Activated T-cell treated with anti-CD3 and anti-CD28 coated beads for 4 hours (primary cell): ENCODE measurements around the gene PMM1.
"Not testable (repeated sequence)": the region's sequence is repeated elsewhere in the genome, so short reads cannot be mapped to it uniquely, and the experiment has no call there.

ENCODE experiments used
- DNase-seq: peaks from one replicate; pipeline ENCODE4 v3.0.0-alpha.2; 2020

PMM1 gene

DNA sequence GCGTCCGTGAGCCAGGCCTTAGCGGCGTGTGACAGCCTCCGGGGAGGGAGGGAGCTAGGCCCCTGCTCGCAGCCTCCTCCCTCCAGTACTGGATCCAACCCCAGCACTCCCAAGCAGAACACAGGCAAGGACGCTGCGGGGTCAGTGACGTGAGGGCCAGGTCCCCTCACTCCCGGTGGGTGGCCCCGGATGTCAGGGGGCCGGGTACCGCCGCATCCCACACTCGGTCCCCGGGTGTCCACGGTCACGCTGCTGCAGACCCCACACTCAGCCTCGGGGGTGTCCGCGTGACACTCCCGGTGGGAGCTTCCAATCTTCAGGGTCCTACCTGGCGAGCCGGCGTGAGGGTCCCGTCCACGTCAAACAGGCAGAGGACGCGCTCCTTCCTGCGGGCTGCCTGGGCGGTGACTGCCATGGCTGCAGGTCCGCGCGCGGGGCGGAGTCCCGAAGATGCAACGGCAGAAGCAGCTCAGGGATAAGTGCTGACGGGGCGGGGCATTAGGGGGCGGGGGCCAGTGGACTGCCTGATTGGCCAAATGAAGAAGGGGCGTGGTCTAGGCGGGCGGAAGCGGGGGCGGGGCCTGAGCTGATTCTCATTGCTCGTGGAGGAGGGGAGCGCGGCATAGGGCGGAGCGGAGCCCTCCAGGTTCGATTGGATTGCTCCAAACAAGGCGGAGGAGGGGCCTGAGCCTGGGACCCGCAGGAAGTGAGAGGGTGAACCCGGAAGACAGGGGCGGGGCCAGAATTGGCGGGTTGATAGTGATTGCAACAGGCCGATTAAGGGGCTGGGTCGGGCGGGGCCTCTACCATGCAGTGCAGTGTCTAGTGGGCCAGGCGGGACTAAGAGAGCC is at the start of gene PMM1:
TSS of gene PMM1 (minus strand) at position 450 of the 851 bp plus-strand sequence. CDS start at position 415, 35 bp downstream.
- DNase-seq: peak; percentile 100

DNA sequence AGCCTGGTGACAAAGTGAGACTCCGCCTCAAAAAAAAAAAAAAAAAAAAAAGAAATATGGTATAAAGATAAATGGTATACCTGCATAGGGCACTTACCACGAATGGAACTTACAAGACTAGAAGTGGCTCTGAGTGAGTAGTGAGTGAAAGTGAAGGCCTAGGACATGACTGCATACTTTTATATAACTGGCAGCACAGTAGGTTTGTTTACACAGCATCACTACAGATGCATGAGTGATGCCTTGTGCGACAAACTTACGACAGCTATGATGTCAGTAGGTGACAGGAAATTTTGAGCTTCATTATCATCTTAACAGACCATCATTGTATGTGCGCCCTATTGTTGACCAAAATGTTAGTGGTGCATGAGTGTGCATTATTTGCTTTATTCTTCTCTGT is 49.1 kb upstream of the PMM1 start:
- no peak for DNase-seq

DNA sequence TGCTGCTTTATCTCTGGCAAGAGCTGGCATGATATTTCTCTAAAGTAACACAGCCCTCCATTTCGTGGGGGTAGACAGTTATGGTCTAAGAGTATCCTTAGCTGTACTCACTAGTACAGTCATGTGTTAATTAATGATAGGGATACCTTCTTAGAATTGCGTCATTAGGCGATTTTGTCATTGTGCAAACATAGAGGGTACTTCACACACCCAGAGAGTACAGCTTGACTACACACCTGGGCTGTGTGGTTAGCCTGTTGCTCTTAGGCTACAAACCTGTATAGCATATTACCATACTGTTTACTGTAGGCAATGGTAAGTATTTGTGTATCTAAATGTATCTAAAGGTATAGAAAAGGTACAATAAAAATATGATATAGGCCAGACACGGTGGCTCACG is 48.5 kb upstream of the PMM1 start:
- DNase-seq: no peak

DNA sequence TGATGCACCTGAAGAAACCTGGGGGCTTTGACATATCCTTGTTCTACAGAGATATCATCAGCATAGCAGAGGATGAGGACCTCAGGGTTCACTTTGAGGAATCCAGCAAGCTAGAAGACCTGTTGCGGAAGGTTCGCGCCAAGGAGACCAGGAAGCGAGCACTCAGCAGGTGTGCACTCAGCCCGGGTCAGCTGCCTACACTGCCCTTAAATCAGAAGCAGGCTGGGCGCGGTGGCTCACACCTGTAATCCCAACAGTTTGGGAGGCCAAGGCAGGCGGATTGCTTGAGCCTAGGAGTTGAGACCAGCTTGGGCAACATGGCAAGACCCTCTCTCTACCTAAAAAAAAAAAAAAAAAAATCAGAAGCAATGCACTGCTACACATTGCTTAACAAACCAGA is 48.0 kb upstream of the PMM1 start:
- DNase-seq: not testable (repeated sequence)

DNA sequence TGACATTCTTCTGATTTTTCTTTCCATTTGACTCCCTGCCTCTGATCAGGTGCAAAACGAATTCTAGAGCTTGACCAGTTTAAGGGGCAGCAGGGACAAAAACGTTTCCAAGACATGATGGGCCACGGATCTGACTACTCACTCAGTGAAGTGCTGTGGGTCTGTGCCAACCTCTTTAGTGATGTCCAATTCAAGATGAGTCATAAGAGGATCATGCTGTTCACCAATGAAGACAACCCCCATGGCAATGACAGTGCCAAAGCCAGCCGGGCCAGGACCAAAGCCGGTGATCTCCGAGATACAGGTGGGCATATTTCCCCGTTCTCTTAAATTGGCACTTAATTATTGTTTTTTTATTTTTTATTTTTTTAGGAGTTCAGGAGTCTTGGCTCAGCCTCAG is 46.8 kb upstream of the PMM1 start:
- DNase-seq: no peak

DNA sequence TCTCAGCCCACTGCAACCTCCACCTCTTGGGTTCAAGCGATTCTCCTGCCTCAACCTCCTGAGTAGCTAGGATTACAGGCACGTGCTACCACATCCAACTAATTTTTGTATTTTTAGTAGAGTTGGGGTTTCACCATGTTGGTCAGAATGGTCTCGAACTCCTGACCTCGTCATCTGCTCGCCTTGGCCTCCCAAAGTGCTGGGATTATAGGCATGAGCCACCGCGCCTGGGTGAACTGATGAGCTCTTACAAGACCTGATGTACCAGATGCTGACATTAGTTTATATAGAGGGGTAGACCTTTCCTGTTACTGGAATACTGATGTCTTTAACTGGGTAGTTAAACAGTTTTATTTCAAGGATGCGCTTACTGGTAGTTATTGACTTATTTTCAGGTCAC is 45.0 kb upstream of the PMM1 start:
- DNase-seq: not testable (repeated sequence)

DNA sequence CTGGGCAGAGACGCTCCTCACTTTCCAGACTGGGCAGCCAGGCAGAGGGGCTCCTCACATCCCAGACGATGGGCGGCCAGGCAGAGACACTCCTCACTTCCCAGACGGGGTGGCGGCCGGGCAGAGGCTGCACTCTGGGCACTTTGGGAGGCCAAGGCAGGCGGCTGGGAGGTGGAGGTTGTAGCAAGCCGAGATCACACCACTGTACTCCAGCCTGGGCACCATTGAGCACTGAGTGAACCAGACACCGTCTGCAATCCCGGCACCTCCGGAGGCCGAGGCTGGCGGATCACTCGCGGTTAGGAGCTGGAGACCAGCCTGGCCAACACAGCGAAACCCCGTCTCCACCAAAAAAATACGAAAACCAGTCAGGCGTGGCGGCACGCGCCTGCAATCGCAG is 42.0 kb upstream of the PMM1 start:
- DNase-seq: not testable (repeated sequence)

DNA sequence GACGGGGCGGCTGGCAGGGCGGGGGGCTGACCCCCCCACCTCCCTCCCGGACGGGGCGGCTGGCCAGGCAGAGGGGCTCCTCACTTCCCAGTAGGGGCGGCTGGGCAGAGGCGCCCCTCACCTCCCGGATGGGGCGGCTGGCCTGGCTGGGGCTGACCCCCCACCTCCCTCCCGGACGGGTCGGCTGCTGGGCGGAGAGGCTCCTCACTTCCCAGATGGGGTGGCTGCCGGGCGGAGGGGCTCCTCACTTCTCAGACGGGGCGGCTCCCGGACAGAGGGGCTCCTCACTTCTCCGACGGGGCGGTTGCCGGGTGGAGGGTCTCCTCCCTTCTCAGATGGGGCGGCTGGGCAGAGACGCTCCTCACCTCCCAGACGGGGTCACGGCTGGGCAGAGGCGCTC is 41.5 kb upstream of the PMM1 start:
- not testable (repeated sequence) for DNase-seq

DNA sequence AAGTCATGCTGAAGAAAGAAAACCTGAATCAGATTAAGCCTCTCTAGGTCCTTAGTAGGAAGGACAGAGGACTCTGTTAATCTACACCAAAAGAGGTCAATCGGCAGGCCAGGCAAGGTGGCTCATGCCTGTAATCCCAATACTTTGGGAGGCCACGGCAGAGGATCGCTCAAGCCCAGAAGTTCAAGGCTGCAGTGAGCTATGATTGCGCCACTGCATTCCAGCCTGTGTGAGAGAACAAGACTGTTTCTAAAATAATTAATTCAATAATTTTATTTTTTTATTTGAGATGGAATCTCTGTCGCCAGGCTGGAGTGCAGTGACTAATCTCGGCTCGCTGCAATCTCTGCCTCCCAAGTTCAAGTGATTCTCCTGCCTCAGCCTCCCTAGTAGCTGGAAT is 35.9 kb upstream of the PMM1 start:
- DNase-seq: no peak

DNA sequence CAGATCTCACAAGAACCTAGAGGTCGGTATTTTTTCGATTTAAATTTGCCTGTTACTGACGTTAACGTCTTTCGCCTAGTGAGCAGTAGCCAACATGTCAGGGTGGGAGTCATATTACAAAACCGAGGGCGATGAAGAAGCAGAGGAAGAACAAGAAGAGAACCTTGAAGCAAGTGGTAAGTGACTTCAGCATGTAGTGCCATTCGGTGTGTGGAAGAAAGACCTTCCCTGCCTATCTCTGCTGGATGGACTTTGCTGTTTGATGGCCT is 32.2 kb upstream of the PMM1 start:
- no peak for DNase-seq

DNA sequence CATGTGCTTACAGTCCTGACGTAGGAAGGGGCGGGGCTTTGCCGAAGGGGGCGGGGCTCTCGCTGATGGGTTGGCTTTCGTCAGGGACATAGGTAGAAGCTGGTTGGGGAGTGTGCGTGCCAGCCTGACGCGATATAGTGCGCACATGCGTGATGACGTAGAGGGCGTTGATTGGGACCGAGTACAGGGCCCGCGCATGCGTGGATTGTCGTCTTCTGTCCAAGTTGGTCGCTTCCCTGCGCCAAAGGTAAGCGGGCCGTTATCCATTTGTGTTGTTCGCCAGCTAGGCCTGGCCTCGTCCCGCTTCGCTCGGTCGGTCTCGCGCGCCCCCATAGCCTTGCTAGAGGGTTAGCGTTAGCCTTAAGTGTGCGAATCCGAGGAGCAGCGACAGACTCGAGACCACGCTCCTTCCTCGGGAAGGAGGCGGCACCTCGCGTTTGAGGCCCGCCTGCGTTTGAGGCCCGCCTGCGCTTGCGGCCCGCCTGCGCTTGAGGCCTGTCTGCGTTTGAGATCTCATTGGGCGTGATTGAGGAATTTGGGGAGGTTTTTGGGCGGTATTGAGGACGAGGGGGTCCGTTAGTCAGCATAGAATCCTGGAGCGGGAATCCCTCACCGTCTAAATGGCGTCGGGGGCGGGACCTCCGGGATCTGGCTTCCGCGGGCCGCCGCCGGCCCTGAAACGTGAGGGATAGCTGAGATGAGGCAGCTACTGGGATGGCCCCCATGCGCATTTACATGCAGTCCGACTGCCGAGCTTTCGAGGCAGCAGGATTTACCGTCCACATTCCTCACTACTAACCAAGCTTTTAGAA is 31.7 kb upstream of the PMM1 start, which contains the start of gene XRCC6:
TSS of gene XRCC6 (plus strand) at position 197 of the 812 bp plus-strand sequence. CDS start 710 bp downstream, outside the sequence.
- peak; percentile 100 for DNase-seq

DNA sequence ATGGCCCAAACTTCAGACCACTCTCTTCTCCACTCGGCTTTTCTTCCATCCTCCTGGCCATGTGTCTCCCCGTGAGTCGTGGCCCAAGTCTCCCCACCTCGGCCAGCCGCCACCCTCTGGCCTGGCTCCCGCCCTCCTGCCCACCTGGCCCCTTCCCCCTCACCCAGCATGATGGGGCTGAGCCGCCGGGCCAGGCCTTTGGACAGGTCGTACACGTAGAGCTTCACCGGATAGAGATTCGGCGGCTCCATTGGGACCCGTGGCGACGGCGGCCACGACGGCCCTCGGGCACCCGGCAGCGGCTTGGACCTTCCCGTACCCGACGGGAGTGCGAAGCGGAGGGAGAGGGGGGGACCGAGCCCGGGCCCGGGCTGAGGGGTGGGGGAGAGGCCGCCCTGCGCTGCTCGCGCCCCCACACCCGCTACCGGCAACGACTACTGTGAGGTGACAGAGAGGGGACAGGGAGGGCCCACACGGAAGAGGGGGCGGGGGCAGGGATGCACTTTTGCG is 31.0 kb upstream of the PMM1 start, which contains the start of gene DESI1:
TSS of gene DESI1 (minus strand) at position 455 of the 510 bp plus-strand sequence. CDS start at position 251, 204 bp downstream.
- no peak for DNase-seq

DNA sequence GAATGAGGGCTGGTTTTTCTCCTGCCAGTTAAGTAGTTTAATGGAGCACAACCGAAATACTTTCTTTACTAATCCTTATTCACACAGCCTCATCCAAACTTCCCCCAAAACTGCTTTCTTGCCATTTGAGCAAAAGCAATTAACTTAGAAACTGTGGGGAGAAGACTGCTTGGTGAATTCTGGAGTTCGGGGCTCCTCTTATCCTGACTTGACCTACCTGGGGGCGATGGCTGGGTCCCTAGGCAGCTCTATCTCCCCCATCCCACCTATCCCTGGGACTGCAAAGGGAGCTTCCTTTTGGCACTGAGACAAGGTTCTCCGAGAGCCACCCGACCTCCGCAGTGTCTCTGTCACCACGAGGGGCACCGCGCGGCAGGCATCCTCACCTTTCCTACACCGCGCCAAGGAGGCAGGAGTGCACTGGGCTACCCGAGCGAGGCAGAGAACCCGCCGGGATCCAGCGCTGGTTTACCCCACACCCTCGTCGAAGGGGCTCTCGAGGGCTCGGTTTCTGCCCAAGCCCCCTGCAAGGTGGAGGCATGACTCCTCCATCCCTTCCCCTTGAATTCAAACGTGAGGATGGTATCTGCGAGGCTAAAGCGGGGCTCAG is 30.4 kb upstream of the PMM1 start:
- DNase-seq: no peak

DNA sequence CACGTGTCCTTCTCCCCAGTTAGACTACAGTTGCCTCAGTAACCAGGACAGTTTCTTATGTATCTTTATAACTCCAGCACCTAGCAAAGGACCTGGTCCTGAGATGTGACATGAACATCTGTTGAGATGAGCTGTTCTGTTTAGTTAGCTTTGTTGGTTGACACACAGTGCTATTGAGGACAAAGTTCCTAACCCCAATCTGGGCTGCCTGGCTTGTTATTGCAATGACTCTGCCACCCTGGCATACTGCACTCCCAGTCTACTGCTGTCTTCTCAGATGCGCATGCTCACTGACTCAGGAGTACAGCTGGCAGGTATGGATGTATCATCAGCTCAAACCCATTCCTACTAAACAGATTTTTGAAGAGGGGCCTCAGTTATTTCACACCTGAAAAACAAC is 23.8 kb upstream of the PMM1 start:
- no peak for DNase-seq

DNA sequence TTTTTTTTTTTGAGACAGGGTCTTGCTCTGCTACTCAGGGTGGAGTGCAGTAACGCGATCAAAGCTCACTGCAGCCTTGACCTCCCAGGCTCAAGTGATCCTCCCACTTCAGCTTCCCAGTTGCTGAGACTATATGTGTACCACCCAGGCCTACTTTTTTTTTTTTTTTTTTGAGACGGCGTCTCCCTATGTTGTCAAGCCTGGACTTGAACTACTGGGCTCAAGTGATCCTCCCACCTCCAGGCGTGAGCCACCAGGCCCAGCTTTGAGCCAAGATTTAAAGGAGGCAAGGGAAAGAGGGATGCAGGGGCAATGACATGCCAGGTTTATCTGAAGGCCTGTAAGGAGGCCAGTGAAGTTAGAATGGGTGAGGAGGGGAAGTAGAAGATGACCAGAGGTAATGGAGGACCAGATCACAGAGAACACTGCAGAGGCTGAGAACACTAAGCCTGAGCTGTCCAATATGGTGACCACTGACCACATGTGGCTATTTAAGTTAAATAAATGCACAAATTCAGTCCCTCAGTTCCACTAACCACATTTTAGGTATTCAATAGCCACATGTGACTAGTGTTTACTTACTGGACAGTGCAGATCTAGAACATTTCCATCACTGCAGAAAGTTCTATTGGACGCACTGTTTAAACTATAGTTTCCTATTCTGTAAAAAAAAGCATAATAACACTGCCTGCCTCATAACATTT is 23.1 kb upstream of the PMM1 start:
- DNase-seq: no peak

DNA sequence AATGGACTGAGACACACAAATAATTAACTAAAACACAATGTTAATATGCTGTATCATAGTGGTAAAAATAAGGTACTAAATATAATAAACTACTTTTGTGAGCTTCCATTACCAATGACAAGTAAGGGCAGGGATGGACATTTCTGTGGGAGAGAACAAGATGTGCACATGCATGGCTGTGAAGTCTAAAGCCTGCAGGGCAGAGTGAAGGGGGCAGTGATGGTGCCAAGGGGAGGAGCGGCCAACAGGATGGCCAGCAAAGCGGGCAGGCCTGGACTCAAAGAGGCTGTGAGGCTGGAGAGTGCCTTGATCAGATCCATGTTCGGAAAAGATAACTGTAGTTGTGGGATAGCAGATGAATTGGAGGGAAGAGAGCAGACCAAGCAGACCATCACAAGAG is 18.7 kb upstream of the PMM1 start:
- no peak for DNase-seq

DNA sequence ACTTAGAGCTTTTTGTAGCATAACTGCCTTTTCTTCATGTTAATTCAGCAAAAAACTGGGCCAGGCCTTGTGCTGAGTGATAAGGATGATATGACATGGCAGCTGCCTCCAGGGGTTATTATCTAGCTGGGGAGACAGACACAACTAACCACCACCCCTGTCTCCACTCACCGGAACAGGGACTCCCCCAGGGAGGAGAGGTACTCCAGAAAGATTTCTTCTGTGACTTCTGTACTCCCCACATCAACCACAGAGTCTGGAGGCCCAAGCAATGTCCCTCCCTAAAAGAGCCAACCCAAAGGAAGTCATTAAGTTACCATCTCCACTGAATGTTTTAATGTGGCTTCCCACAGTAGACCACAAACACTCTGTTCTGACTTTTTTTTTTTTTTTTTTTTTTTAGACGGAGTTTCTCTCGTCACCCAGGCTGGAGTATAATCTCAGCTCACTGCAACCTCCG is 14.3 kb upstream of the PMM1 start:
- no peak for DNase-seq

DNA sequence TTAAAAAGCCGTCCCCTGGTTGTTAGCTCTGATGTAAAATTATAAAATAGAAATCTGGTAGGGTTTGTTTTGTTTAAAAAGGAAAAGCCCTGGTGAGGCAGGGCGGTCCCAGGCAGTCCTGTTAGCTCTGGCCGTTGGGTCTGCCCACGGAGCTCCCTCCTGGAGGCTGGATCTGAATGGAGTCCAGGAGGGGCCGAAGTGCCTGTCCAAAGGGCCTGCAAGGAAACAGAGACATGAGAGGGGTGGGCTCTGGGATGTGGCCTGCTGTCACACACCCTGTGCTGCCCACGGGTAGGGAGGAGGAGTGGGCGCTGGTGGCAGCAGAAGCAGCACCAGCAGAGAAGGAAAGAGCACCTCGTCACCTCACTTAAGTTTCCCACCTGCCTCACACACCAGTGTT is 11.3 kb upstream of the PMM1 start:
- no peak for DNase-seq

DNA sequence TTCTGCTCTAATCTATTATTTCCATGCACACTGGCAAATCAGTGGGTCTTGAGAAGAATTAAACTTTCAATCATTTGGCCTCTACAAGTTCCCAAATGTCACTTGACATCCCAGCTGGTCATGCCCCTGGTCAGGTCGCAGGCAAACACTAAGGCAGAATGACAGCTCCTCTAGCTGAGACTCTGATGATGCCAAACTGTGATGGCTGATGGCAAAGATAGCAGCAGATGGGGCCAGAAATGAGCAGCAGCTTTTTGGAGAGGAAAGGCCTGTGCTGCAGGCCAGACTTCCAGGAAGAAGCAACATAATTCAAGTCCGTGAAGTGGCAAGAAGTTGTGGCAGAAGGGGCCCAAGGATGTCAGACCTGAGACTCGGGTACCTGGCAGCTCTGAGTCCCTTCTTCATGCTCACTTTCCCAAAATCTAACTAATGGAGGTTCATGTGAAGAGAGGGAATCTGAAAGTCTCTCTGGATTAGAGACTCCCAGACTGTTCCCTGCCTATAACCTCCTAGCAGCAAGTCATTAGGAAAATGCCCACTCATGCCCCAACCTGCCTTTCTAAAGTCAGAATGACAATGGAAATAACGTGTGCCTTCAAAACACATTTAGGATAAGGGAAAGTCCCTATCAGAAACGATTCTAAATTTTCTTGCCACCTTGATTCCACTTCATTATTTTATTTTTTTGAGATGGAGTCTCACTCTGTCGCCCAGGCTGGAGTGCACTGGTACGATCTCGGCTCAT is 9.4 kb upstream of the PMM1 start:
- DNase-seq: no peak

DNA sequence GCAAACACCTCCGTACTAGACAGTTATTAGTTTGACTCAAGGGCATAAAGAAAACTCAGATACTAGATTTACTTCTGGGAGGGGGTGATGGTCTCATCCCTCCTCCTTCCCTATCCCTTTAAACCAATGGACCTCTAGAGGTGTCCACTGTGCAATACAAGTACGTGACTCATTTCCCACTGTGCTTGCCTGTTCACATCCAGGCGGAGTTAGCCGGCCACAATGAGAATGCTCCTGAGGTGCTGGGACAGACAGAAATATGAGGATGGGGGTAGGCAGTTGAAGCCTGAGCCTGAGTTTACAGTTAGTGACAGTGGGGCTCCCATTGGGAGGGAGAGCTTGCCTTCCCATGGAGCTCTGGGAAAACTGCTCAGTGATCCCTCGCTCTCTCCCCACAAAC is 8.4 kb upstream of the PMM1 start:
- no peak for DNase-seq

DNA sequence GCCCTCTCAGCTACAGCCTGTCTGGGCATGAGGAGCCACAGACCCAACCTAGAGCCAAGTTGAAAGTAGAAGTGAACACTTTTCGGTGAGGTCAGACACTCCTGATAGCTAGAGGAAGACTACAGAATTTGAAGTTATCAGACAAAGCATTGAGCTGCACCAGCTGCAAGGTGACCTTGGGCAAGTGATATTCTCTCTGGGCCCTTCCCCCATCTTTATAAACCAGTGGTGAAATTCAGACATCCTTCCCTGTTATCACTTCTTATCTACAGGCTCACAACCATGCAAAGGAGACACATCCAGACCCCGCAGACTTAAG is 8.0 kb upstream of the PMM1 start:
- no peak for DNase-seq
